Left hindlimb (tissue), 1 donor: ENCODE data around the gene LMO1.

Experiments
- DNase-seq: peaks from one replicate; pipeline ENCODE4 v3.0.0-alpha.2; 2018

Gene LMO1

GRCh38 chr11:8242499-8243280 is 21.0 kb downstream of the LMO1 start:
- DNase-seq: no peak

GRCh38 chr11:8242118-8242475 is 21.6 kb downstream of the LMO1 start:
- DNase-seq: no peak

GRCh38 chr11:8241373-8242117 is 22.1 kb downstream of the LMO1 start:
- DNase-seq: no peak

- DNase-seq: no peak
Measured at GRCh38 chr11:8239536-8240228, 24.0 kb downstream of the LMO1 start.

- DNase-seq: no peak
Measured at GRCh38 chr11:8239040-8239439, 24.6 kb downstream of the LMO1 start.

- no peak for DNase-seq
Measured at GRCh38 chr11:8237453-8237852, 26.2 kb downstream of the LMO1 start.

- DNase-seq: no peak
Measured at GRCh38 chr11:8235925-8236324, 27.8 kb downstream of the LMO1 start.

- no peak for DNase-seq
Measured at GRCh38 chr11:8234910-8235309, 28.8 kb downstream of the LMO1 start.

- DNase-seq: no peak
Measured at GRCh38 chr11:8234425-8234821, 29.3 kb downstream of the LMO1 start.

GRCh38 chr11:8233691-8234424 is 29.8 kb downstream of the LMO1 start:
- DNase-seq: no peak

- no peak for DNase-seq
Measured at GRCh38 chr11:8232849-8233606, 30.6 kb downstream of the LMO1 start.

GRCh38 chr11:8232414-8232813 is 31.3 kb downstream of the LMO1 start:
- no peak for DNase-seq

- no peak for DNase-seq
Measured at GRCh38 chr11:8231979-8232378, 31.7 kb downstream of the LMO1 start.

GRCh38 chr11:8230921-8231847 is 32.5 kb downstream of the LMO1 start:
- DNase-seq: no peak

- DNase-seq: no peak
Measured at GRCh38 chr11:8230178-8230859, 33.4 kb downstream of the LMO1 start.

- no peak for DNase-seq
Measured at GRCh38 chr11:8229299-8230177, 34.1 kb downstream of the LMO1 start.

GRCh38 chr11:8228231-8228630 is 35.4 kb downstream of the LMO1 start:
- DNase-seq: no peak

GRCh38 chr11:8227156-8228152 is 36.2 kb downstream of the LMO1 start:
- no peak for DNase-seq
